Endothelial cell of umbilical vein (primary cell): ENCODE data around the gene KRCC1. TPM values are rescaled to one million over a fixed set of nuclear protein-coding genes. Genes with fewer than 3 reads are reported as not detected.

Experiments
- BruUV-seq: library from RNA; stranded (reverse); fragments of 400-500 nt; replicated peaks from 2 replicates; lab custom pipeline; 2021; lab: Mats Ljungman, UMichigan
- CTCF ChIA-PET: fragments of 300-600, 350-600 bp; sonication (Branson Sonifier 250); formaldehyde crosslinking; loops from one replicate; lab custom pipeline; 2021; ENCODE audit warnings: antibody characterized with exemption, inconsistent platforms; lab: Charles Lee
- POLR2A ChIA-PET: fragments of 300-600, 350-600 bp; sonication (Branson Sonifier 250); formaldehyde crosslinking; loops from one replicate; lab custom pipeline; 2021; ENCODE audit warnings: antibody characterized with exemption, inconsistent platforms; lab: Charles Lee
- DNase-seq: peaks from one replicate; pipeline ENCODE4 v3.0.0-alpha.2; 2011; ENCODE audit warnings: low read depth, low spot score
- FAIRE-seq: peaks from 2 replicates; lab custom pipeline; 2011; peaks lifted over from hg19 to GRCh38; lab: Jason Lieb, UNC
- H2AFZ ChIP-seq: 2 replicates; pipeline ENCODE4 v1.6.0; 2012; ENCODE audit warnings: low read depth, low read length, control low read depth, inconsistent platforms
- H3K27ac ChIP-seq: 2 replicates; pipeline ENCODE4 v1.5.1; 2011; ENCODE audit warnings: low read depth, mild to moderate bottlenecking, control low read depth, low read length, moderate library complexity; ENCODE audit not compliant: insufficient read depth
- H3K27me3 ChIP-seq, 2 experiments: 2 replicates each; pipeline versions ENCODE4 v1.6.0 to v1.6.1; 2011; ENCODE audit warnings: low read length in 2 of 2, mixed read lengths in 1 of 2; ENCODE audit not compliant: control insufficient read depth in 2 of 2, insufficient read depth in 2 of 2
- H3K36me3 ChIP-seq, 2 experiments: 2 replicates in 1 of 2; 3 replicates in 1 of 2; pipeline ENCODE4 v1.5.1; 2011; ENCODE audit warnings: low read length in 2 of 2, mild to moderate bottlenecking in 1 of 2, moderate library complexity in 1 of 2; ENCODE audit not compliant: control insufficient read depth in 2 of 2, insufficient read depth in 2 of 2; ENCODE audit errors: extremely low read depth in 1 of 2
- H3K4me1 ChIP-seq: 3 replicates; pipeline ENCODE4 v1.5.1; 2011; ENCODE audit warnings: mild to moderate bottlenecking, low read length; ENCODE audit not compliant: control insufficient read depth, insufficient read depth; ENCODE audit errors: extremely low read depth
- H3K4me2 ChIP-seq: 2 replicates; pipeline ENCODE4 v1.6.1; 2011; ENCODE audit warnings: low read length, control low read depth, mixed read lengths; ENCODE audit not compliant: insufficient read depth
- H3K4me3 ChIP-seq, 3 experiments: fragments of 200-600 bp in 1 of 3; sonication (generic), shearing (Covaris generic) in 1 of 3; replicated peaks in 1 of 3; 2 replicates each; pipeline ENCODE4 v1.5.1; 2011 to 2016; ENCODE audit warnings: control low read depth in 3 of 3, low read length in 3 of 3, mild to moderate bottlenecking in 2 of 3, inconsistent platforms in 1 of 3, low read depth in 1 of 3, moderate library complexity in 1 of 3; ENCODE audit not compliant: insufficient read depth in 1 of 3
- H3K79me2 ChIP-seq: 2 replicates; pipeline ENCODE4 v1.6.0; 2012; ENCODE audit warnings: low read length, inconsistent platforms; ENCODE audit not compliant: control insufficient read depth, insufficient read depth
- H3K9ac ChIP-seq: replicated peaks from 2 replicates; pipeline ENCODE3; 2011; ENCODE audit warnings: low read length, control low read depth; ENCODE audit not compliant: insufficient read depth; ENCODE audit errors: extremely low read depth
- H3K9me1 ChIP-seq: replicated peaks from 3 replicates; pipeline ENCODE4 v1.6.0; 2011; ENCODE audit warnings: mild to moderate bottlenecking, low read length; ENCODE audit not compliant: control insufficient read depth, insufficient read depth; ENCODE audit errors: extremely low read depth
- H3K9me3 ChIP-seq: replicated peaks from 2 replicates; pipeline ENCODE4 v1.5.1; 2012; ENCODE audit warnings: low read length, inconsistent platforms; ENCODE audit not compliant: control insufficient read depth, insufficient read depth
- H4K20me1 ChIP-seq: replicated peaks from 2 replicates; pipeline ENCODE3; 2011; ENCODE audit warnings: mild to moderate bottlenecking, low read length; ENCODE audit not compliant: control insufficient read depth, insufficient read depth; ENCODE audit errors: extremely low read depth
- CTCF ChIP-seq, 2 donors: IDR thresholded peaks; 1 replicate in 1 of 2; 2 replicates in 1 of 2; pipeline ENCODE4 v1.5.1; 2011; ENCODE audit warnings: low read length in 2 of 2, mild to moderate bottlenecking in 2 of 2, moderate library complexity in 2 of 2, control low read depth in 1 of 2, inconsistent platforms in 1 of 2, low read depth in 1 of 2; ENCODE audit not compliant: insufficient read depth in 1 of 2; ENCODE audit errors: extremely low read depth in 1 of 2
- EZH2 ChIP-seq: IDR thresholded peaks from 2 replicates; pipeline ENCODE4 v1.6.1; 2012; ENCODE audit warnings: borderline replicate concordance, low read depth, mild to moderate bottlenecking, moderate library complexity, low read length, inconsistent platforms; ENCODE audit not compliant: severe bottlenecking
- FOS ChIP-seq: IDR thresholded peaks from 2 replicates; pipeline ENCODE4 v1.6.1; 2011; ENCODE audit warnings: mild to moderate bottlenecking, low read length, moderate library complexity, borderline replicate concordance; ENCODE audit not compliant: insufficient read depth
- GATA2 ChIP-seq: IDR thresholded peaks from 2 replicates; pipeline ENCODE4 v1.7.0; 2011; ENCODE audit warnings: low read depth, mild to moderate bottlenecking, moderate library complexity, mixed read lengths, low read length; ENCODE audit not compliant: insufficient read length, insufficient read depth
- JUN ChIP-seq: IDR thresholded peaks from 2 replicates; pipeline ENCODE4 v1.6.1; 2011; ENCODE audit warnings: borderline replicate concordance, low read depth; ENCODE audit not compliant: insufficient read length, insufficient read depth
- MAX ChIP-seq: IDR thresholded peaks from 2 replicates; pipeline ENCODE4 v1.6.1; 2011; ENCODE audit not compliant: insufficient read depth, insufficient read length
- MYC ChIP-seq: IDR thresholded peaks from one replicate; pipeline ENCODE4 v1.6.1; 2011; ENCODE audit warnings: mild to moderate bottlenecking, low read depth, low read length
- POLR2A ChIP-seq: IDR thresholded peaks from 2 replicates; pipeline ENCODE4 v1.6.1; 2012; ENCODE audit warnings: low read depth, mild to moderate bottlenecking, control low read depth, low read length
- POLR2AphosphoS5 ChIP-seq: IDR thresholded peaks from 2 replicates; pipeline ENCODE4 v1.6.1; 2012; ENCODE audit warnings: low read depth, mild to moderate bottlenecking, control low read depth, low read length, moderate library complexity; ENCODE audit not compliant: insufficient read depth
- dilution Hi-C: fragments of 300-500 bp; cut with MboI; formaldehyde crosslinking; loops from one replicate; pipeline ENCODE4 v1.15.0; 2019; ENCODE audit warnings: low sequenced_read_pairs; ENCODE audit not compliant: extremely low pct_ligation_motif_present
- intact Hi-C: fragments of 100-400 bp; cut with micrococcal nuclease; formaldehyde crosslinking; loops from one replicate; pipeline ENCODE4 v1.10.0; 2022
- polyA plus RNA-seq, 4 experiments: library from polyadenylated mRNA; depleted of rRNA in 3 of 4; stranded (reverse) in 3 of 4; unstranded in 1 of 4; fragments of >200 nt; gene quantifications; 2 replicates each; pipeline versions ENCODE4 v1.2.1 to v1.2.3, GENCODE V29; 2011 to 2012; ENCODE audit warnings: missing spikeins in 1 of 4
- total RNA-seq: library from RNA; stranded (reverse); gene quantifications from 2 replicates; pipeline ENCODE4 v1.2.3, GENCODE V29; 2021

Gene KRCC1
- total and polyA plus RNA-seq, 2 donors (not counting 3 experiments of a cell fraction or from before 2014, with no cell fraction given): 7.4 to 15.0 TPM

GRCh38 chr2:88099798-88100488 is 44.4 kb upstream of the KRCC1 start:
- Histone ChIP-seq H3K27me3 (no peaks in the 10 kb centered on the region), H3K36me3 (no peaks in the 10 kb centered on the region), H3K4me2 (no peak overlapping the region), H2AFZ (no peak overlapping the region), H3K9me3 (no peaks in the 10 kb centered on the region), H3K27ac (no peak overlapping the region), H4K20me1 (no peaks in the 10 kb centered on the region), H3K79me2 (no peaks in the 10 kb centered on the region), H3K4me1 (no peaks in the 10 kb centered on the region), H3K4me3 (no peak overlapping the region), H3K9me1 (no peaks in the 10 kb centered on the region), H3K9ac (no peak overlapping the region)
- CTCF ChIA-PET: interaction anchor here (1.4 to 1.5 kb wide), 2 partner anchors 7 to 40 kb away, joined by 3 to 4 read pairs; no protein-coding TSS in a partner anchor
- FAIRE-seq (no peak), DNase-seq (no peak)
- dilution Hi-C loops (no loop called here), intact Hi-C loops (no loop called here)
- POLR2A ChIA-PET: no interaction called here
- no TSS peak for BruUV-seq
- TF ChIP-seq FOS: no peak
- TF ChIP-seq EZH2: no peak
- TF ChIP-seq MYC: no peak

- Histone ChIP-seq H3K4me1 (no peaks in the 10 kb centered on the region), H3K4me2 (no peak overlapping the region), H2AFZ (no peak overlapping the region), H4K20me1 (no peaks in the 10 kb centered on the region), H3K4me3 (no peak overlapping the region), H3K9me1 (no peaks in the 10 kb centered on the region), H3K36me3 (no peaks in the 10 kb centered on the region), H3K9ac (no peak overlapping the region), H3K79me2 (no peaks in the 10 kb centered on the region), H3K27ac (no peak overlapping the region), H3K9me3 (no peaks in the 10 kb centered on the region), H3K27me3 (no peaks in the 10 kb centered on the region)
- intact Hi-C loops (no loop called here), dilution Hi-C loops (no loop called here)
- TF ChIP-seq CTCF (IDR thresholded peaks at IDR 0.05; ENCODE audit: extremely low read depth in 1 of 2, insufficient read depth in 1 of 2, low read depth in 1 of 2, low read length in 2 of 2) (no peak), GATA2 (no peak), MAX (no peak), EZH2 (no peak), POLR2AphosphoS5 (no peak), FOS (no peak), JUN (no peak), POLR2A (no peak), MYC (no peak)
- FAIRE-seq (no peak), DNase-seq (no peak)
- POLR2A ChIA-PET: no interaction called here
- CTCF ChIA-PET: no interaction called here
- BruUV-seq: no TSS peak
Observed at GRCh38 chr2:88098558-88098900, 42.9 kb upstream of the KRCC1 start.
